GM12892 (cell line): ENCODE data around the gene CIP2A.

Experiments used
- POLR2A ChIP-seq: IDR thresholded peaks from 2 replicates; pipeline ENCODE4 v1.6.1; 2011; ENCODE audit warnings: low read depth, low read length, control low read depth
- POLR2AphosphoS5 ChIP-seq: IDR thresholded peaks from 2 replicates; pipeline ENCODE4 v1.6.1; 2011; ENCODE audit warnings: low read depth, low read length, control low read depth

GRCh38 chr3:108555966-108556581 is 33.2 kb downstream of the CIP2A start:
- TF ChIP-seq POLR2AphosphoS5 (no peak), POLR2A (no peak)
